Duodenal mucosa (tissue), 2 donors: Measurements from ENCODE around the gene NT5C3A.

ENCODE experiments used
- H3K27ac ChIP-seq: one replicate; pipeline ENCODE4 v1.7.0; 2013; ENCODE audit warnings: low read depth, low read length
- H3K27me3 ChIP-seq, 2 donors: one replicate each; pipeline ENCODE4 v1.7.0; 2013; ENCODE audit warnings: low read length in 2 of 2, control low read depth in 1 of 2; ENCODE audit not compliant: insufficient read depth in 2 of 2, control insufficient read depth in 1 of 2
- H3K36me3 ChIP-seq, 2 donors: one replicate each; pipeline ENCODE4 v1.7.0; 2013; ENCODE audit warnings: low read length in 2 of 2, control low read depth in 1 of 2; ENCODE audit not compliant: insufficient read depth in 2 of 2, control insufficient read depth in 1 of 2
- H3K4me1 ChIP-seq, 2 donors: one replicate each; pipeline ENCODE4 v1.7.0; 2013; ENCODE audit warnings: low read length in 2 of 2, control low read depth in 1 of 2; ENCODE audit not compliant: insufficient read depth in 2 of 2, control insufficient read depth in 1 of 2
- H3K4me3 ChIP-seq, 2 donors: one replicate each; pipeline ENCODE4 v1.7.0; 2013; ENCODE audit warnings: low read length in 2 of 2, low read depth in 1 of 2
- H3K9ac ChIP-seq, 2 donors: one replicate each; pipeline ENCODE4 v1.7.0; 2013; ENCODE audit warnings: low read length in 2 of 2, low read depth in 1 of 2
- H3K9me3 ChIP-seq, 2 donors: one replicate each; pipeline ENCODE4 v1.7.0; 2013; ENCODE audit warnings: low read length in 2 of 2, control low read depth in 1 of 2; ENCODE audit not compliant: control insufficient read depth in 1 of 2

Gene NT5C3A

DNA sequence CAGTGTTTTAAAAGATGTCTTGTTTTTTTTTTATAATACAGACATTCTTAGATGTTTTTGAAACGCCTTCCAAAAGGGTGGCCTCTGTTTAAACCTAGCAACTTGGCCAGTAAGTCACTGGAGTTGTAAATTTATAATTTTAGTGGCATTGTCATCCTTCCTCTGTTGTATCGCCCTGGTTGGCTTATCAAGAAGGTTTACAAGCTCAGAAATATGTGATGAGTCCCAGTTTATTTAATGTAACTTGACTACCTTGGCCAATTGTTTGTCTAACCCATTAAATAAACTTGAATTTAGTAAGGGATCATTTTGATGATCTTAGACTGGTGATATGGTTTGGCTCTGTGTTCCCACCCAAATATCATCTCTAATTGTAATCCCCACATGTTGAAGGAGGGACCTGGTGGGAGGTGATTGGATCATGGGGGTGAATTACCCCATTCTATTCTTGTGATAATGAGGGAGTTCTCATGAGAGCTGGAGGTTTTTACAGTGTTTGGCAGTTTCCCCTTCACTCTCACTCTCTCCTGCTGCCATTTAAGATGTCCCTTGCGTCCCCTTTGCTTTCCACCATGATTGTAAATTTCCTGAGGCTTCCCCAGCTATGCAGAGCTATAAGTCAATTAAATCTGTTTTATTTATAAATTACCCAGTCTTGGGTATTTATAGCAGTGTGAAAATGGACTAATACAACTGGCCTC lies 13.4 kb upstream of the NT5C3A start:
- H3K9ac ChIP-seq: no peak overlapping the region
- H3K9me3 ChIP-seq: no peaks in the 10 kb centered on the region
- no peak overlapping the region for H3K27ac ChIP-seq
- no peaks in the 10 kb centered on the region for H3K36me3 ChIP-seq
- H3K4me3 ChIP-seq: no peak overlapping the region
- no peaks in the 10 kb centered on the region for H3K4me1 ChIP-seq
- no peaks in the 10 kb centered on the region for H3K27me3 ChIP-seq

DNA sequence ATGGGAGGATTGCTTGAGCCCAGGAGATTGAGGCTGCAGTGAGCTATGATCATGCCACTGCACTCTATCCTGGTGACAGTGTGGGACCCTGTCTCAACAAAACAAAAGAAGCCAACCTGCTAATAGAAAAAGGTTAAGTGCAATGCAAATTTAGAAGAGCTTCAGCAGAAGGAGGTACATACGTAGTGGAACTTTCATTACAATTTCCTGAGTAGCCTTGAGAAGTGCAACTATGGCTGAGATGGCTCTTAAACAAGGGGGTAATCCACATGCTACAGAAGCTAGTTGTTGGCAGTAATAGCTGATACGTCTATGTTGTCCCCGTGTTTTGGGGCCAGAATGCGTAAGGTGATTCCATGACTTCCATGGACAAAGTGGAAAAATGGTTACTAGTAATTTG lies 10.7 kb upstream of the NT5C3A start:
- Histone ChIP-seq H3K4me1 (no peaks in the 10 kb centered on the region), H3K36me3 (no peaks in the 10 kb centered on the region), H3K4me3 (no peak overlapping the region), H3K27me3 (no peaks in the 10 kb centered on the region), H3K27ac (no peak overlapping the region), H3K9ac (no peak overlapping the region), H3K9me3 (peaks cover 10% of the 10 kb centered on the region in 2 donors)

DNA sequence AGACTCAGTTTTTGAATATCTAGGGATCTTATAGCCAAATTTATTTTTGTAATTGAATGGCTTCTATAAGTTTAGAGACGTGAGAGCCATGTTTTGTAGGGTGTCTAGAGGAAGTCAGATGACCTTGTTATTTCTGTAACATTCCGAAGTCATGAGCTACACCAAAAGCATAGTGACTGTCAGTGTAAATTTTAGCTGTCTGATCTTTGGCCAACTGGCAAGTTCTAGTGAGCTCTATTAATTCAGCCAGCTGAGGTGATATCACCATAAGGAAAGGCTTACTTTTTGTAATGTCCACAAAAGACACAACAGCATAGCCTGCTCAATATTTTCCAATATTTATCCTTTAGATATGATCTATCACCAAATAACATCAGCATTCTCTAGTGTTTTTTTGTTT lies 9.9 kb upstream of the NT5C3A start:
- Histone ChIP-seq H3K9me3 (peaks cover 10% of the 10 kb centered on the region in 2 donors), H3K4me1 (no peaks in the 10 kb centered on the region), H3K27ac (no peak overlapping the region), H3K4me3 (no peak overlapping the region), H3K27me3 (no peaks in the 10 kb centered on the region), H3K36me3 (no peaks in the 10 kb centered on the region), H3K9ac (no peak overlapping the region)

DNA sequence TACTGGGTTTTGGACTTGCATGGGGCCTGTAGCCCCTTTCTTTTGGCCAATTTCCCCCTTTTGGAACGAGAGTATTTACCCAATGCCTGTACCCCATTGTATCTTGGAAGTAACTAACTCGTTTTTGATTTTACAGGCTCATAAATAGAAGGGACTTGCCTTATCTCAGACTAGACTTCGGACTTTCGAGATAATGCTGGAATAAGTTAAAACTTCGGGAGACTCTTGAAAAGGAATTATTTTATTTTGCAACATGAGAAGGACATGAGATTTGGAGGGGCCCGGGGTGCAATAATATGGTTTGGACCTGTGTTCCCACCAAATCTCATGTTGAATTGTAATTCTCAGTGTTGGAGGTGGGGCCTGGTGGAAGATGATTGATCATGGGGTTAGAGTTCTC lies 8.3 kb upstream of the NT5C3A start:
- Histone ChIP-seq H3K9ac (no peak overlapping the region), H3K4me1 (no peaks in the 10 kb centered on the region), H3K36me3 (no peaks in the 10 kb centered on the region), H3K4me3 (no peak overlapping the region), H3K9me3 (peaks cover 10 to 15% of the 10 kb centered on the region in 2 donors), H3K27me3 (no peaks in the 10 kb centered on the region), H3K27ac (no peak overlapping the region)

DNA sequence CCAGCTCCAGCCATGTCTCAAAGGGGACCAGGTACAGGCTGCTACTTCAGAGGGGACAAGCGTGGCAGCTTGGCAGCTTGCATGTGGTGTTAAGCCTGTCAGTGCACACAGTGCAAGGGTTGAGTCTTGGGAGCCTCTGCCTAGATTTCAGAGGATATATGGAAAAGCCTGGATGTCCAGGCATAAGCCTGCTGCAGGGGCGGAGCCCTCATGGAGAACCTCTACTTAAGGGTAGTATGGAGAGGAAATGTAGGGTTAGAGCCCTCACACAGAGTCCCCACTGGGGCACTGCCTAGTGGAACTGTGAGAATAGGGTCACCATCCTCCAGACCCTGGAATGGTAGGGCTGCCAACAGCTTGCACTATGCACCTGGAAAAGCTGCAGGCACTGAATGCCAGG lies 7.7 kb upstream of the NT5C3A start:
- Histone ChIP-seq H3K4me1 (no peaks in the 10 kb centered on the region), H3K27me3 (no peaks in the 10 kb centered on the region), H3K27ac (no peak overlapping the region), H3K9me3 (peaks cover 10 to 16% of the 10 kb centered on the region in 2 donors), H3K9ac (no peak overlapping the region), H3K36me3 (no peaks in the 10 kb centered on the region), H3K4me3 (no peak overlapping the region)

DNA sequence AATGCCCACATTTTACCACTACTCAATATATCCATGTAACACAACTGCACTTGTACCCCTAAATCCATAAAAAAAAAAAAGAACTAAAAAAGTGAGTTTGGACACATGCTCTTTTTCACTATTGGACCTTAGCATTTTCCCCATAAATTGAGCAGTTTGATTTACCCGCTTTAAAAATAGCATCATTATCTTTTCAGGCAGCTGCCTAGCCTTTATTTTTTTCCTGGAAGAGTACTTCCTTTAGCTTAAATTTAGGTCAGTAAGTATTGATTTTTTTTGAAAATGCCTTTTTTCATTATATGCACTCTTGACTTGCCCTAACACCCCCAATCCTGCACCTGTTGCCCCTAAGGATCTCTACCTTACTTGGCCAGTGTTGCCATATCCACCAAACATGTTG lies 5.3 kb upstream of the NT5C3A start:
- Histone ChIP-seq H3K4me1 (peaks cover 0 to 5% of the 10 kb centered on the region in 2 donors), H3K9ac (no peak overlapping the region), H3K27me3 (no peaks in the 10 kb centered on the region), H3K4me3 (no peak overlapping the region), H3K36me3 (no peaks in the 10 kb centered on the region), H3K9me3 (peaks cover 10 to 16% of the 10 kb centered on the region in 2 donors), H3K27ac (no peak overlapping the region)

DNA sequence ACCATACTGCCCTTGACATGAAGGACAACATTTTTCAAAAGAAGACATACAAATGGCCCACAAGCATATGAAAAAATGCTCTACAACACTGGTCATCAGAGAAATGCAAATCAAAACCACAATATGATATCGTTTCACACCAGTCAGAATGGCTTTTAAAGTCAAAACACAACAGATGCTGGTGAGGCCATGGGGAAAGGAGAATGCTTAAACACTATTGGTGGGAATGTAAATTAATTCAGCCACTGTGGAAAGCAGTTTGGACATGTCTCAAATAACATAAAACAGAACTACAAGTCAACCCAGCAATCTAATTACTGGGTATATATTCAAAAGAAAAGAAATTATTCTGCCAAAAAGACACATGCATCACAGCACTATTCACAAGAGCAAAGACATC lies 4.2 kb upstream of the NT5C3A start:
- Histone ChIP-seq H3K4me3 (no peak overlapping the region), H3K27me3 (no peaks in the 10 kb centered on the region), H3K4me1 (peaks cover 0 to 5% of the 10 kb centered on the region in 2 donors), H3K9ac (no peak overlapping the region), H3K36me3 (no peaks in the 10 kb centered on the region), H3K9me3 (peaks cover 10 to 16% of the 10 kb centered on the region in 2 donors), H3K27ac (no peak overlapping the region)

DNA sequence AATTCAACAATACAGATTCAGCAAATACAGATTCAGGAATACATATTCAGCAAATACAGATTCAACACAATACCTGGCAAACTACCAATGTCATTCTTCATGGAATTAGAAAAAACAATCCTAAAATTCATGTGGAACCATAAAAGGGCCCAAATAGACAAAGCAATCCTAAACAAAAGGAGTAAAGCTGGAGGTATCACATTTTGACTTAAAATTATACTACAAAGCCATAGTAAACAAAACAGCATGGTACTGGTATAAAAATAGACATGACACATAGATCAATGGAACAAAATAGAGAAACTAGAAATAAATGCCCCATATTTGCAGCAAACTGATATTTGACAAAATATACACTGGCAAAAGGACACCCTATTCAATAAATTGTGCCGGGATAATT lies 3.4 kb upstream of the NT5C3A start:
- H3K4me3 ChIP-seq: no peak overlapping the region
- H3K9ac ChIP-seq: no peak overlapping the region
- peaks cover 10 to 16% of the 10 kb centered on the region in 2 donors for H3K9me3 ChIP-seq
- no peaks in the 10 kb centered on the region for H3K27me3 ChIP-seq
- H3K4me1 ChIP-seq: peaks cover 5 to 12% of the 10 kb centered on the region in 2 donors
- H3K36me3 ChIP-seq: no peaks in the 10 kb centered on the region
- H3K27ac ChIP-seq: no peak overlapping the region

DNA sequence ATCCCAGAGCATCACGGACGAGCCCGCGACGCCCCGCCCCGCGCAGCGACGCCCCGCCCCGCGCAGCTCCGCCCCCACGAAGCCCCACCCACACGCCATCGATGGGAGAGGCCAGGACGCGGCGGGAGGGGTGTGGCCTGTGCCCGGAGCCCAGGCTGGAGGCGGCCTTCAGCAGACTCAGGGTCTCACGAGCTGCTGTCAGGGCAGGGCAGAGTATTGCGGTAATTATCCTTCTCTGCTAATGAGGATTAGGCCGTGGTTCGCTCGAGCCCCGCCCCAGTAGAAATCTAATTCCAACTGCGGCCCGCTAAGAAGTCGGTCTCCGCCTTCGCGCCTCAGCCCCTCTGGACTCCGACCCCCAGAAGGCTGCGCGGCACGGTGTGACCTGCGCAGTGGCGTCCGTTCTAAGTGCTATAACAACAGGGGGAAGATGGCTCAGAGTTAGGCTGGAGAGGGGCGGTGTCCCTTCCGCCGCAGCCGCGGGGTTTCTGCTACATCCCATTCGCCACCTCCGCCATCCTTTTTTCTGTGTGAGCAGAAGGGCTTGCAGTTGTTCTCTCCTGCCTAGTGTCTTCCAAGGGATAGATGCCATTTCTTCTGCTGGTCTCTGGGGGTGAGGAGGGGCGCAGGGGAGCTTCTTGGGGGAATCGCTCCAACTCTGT lies 337 bp upstream of the NT5C3A start:
- no peaks in the 10 kb centered on the region for H3K27me3 ChIP-seq
- H3K9ac ChIP-seq: peak overlapping the region; percentile 74 to 86
- no peaks in the 10 kb centered on the region for H3K36me3 ChIP-seq
- H3K27ac ChIP-seq: peak overlapping the region; percentile 97
- H3K4me3 ChIP-seq: peak overlapping the region; percentile 85 to 89
- H3K4me1 ChIP-seq: peaks cover 13 to 21% of the 10 kb centered on the region in 2 donors
- peaks cover 0 to 6% of the 10 kb centered on the region in 2 donors for H3K9me3 ChIP-seq

DNA sequence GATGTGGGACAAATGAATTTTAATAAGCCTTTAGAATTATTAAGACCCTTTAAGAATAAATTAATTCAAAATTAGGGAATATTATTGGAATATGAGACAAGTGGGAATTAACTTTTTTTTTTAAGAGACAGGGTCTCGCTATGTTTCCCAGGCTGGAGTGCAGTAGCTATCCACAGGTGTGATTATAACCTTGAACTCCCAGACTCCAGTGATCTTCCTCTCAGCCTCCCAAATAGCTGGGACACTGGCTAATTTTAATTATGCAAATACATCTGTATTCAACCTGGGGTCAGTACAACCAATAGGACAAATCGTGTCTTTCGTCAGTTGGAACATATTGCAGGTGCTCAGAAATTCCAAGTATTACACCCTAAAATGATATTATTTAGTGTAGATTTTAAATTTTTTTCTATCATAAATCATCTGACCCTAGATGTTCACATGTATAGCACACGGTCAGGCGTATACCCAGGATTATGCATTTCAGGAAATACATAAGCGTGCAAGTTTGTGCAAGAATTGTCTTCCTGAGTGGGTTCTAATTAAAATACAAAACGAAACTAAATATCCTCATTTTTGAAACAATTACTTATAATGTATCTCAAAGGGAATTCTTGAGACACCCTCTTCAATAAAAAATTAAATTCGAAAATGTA lies 1.2 kb downstream of the NT5C3A start:
- no peak overlapping the region for H3K27ac ChIP-seq

More for the DNA sequence above, 1.2 kb downstream of the NT5C3A start:
- H3K27me3 ChIP-seq: no peaks in the 10 kb centered on the region
- peaks cover 0 to 3% of the 10 kb centered on the region in 2 donors for H3K36me3 ChIP-seq
- peaks cover 0 to 6% of the 10 kb centered on the region in 2 donors for H3K9me3 ChIP-seq
- peaks cover 13 to 21% of the 10 kb centered on the region in 2 donors for H3K4me1 ChIP-seq
- peak overlapping the region; percentile 74 to 87 for H3K9ac ChIP-seq
- H3K4me3 ChIP-seq: peak overlapping the region; percentile 85 to 89
